NCI-H526 (cell line): ENCODE measurements around the gene KBTBD12.

Experiments
- DNase-seq, 2 experiments: peaks; one replicate each; lab custom pipeline; 2025; lab: John Stamatoyannopoulos, UW

KBTBD12 gene

GRCh38 chr3:128012050-128012449 is 97.0 kb downstream of the KBTBD12 start:
- no peak for DNase-seq

GRCh38 chr3:128014548-128014947 is 99.5 kb downstream of the KBTBD12 start:
- no peak for DNase-seq

- no peak for DNase-seq
Measured at GRCh38 chr3:128016502-128016901, 101.5 kb downstream of the KBTBD12 start.

GRCh38 chr3:128021768-128022372 is 106.8 kb downstream of the KBTBD12 start:
- DNase-seq: no peak

GRCh38 chr3:128033102-128033501 is 118.1 kb downstream of the KBTBD12 start:
- no peak for DNase-seq

- DNase-seq: no peak
Measured at GRCh38 chr3:128036119-128036518, 121.1 kb downstream of the KBTBD12 start.
